ENCODE results near the gene TMEM208.

GRCh38 chr16:67190041-67190440 is 36.9 kb upstream of the TMEM208 start, which contains the start of gene EXOC3L1:
- TF ChIP-seq MYC (IDR thresholded peaks at IDR 0.05; ENCODE audit: low read depth, low read length) (no peak), CTCF (IDR thresholded peaks at IDR 0.05; ENCODE audit: low read depth, low read length) (no peak), MAX (IDR thresholded peaks at IDR 0.05; ENCODE audit: low read depth, low read length) (no peak), POLR2A (IDR thresholded peaks at IDR 0.05; ENCODE audit: extremely low read depth, insufficient read length) (no peak)
